Right cardiac atrium (tissue), 5 donors: Measurements from ENCODE around the gene ARMH2. TPM values are rescaled to one million over a fixed set of nuclear protein-coding genes. Genes with fewer than 3 reads are reported as not detected.

ENCODE experiments used
- polyA plus RNA-seq: library from polyadenylated mRNA; stranded (reverse); fragments of 200-250 nt; gene quantifications from one replicate; pipeline ENCODE4 v1.2.3, GENCODE V29; 2013
- total RNA-seq, 4 donors: library from RNA; stranded (reverse); fragmentation: NEBNext Ultra II Directional; extraction: Animal tissue kit (Norgen Biotek cat#: 25700); gene quantifications; one replicate each; pipeline ENCODE4 v1.2.1, GENCODE V29; 2021
- donor health status: healthy with polysubstance abuse.
- donor health status: DM: no; HTN: yes; CAD: no.
- donor health status: DM: no; HTN: no; CAD: no.
- donor health status: DM: no; HTN: yes; CAD: no; lungs with severe emphysema.
- donor health status: DM: yes; HTN: yes; CAD: no.

ARMH2 gene
- total and polyA plus RNA-seq, 5 donors, result not detected

Other genes starting within 250 kb of the ARMH2 start
- under 1 TPM; 0.06 to 0.20 (median 0.10) TPM for gene KIAA0319, start 152.7 kb downstream of the ARMH2 start, total RNA-seq
- gene KIAA0319, start 152.7 kb downstream of the ARMH2 start, polyA plus RNA-seq, result not detected
- gene TDP2, start 132.0 kb downstream of the ARMH2 start, total RNA-seq, result 10 to 100 TPM; 42.4 to 45.4 (median 44.2) TPM
- 30.2 TPM for gene TDP2, start 132.0 kb downstream of the ARMH2 start, polyA plus RNA-seq
- 10 to 100 TPM; 63.7 to 92.1 (median 77.6) TPM for gene ACOT13, start 131.8 kb downstream of the ARMH2 start, total RNA-seq
- 87.4 TPM for gene ACOT13, start 131.8 kb downstream of the ARMH2 start, polyA plus RNA-seq
- gene C6orf62, start 79.8 kb downstream of the ARMH2 start, total RNA-seq, result 10 to 100 TPM; 52.2 to 66.5 (median 56.4) TPM
- gene C6orf62, start 79.8 kb downstream of the ARMH2 start, polyA plus RNA-seq, result 31.9 TPM
- 1 to 10 TPM; 5.6 to 8.2 (median 6.2) TPM for gene GMNN, start 24.0 kb downstream of the ARMH2 start, total RNA-seq
- gene GMNN, start 24.0 kb downstream of the ARMH2 start, polyA plus RNA-seq, result 7.0 TPM
- gene RIPOR2, start 137.0 kb upstream of the ARMH2 start, total RNA-seq, result 1 to 10 TPM; 2.1 to 2.9 (median 2.4) TPM
- 0.59 TPM for gene RIPOR2, start 137.0 kb upstream of the ARMH2 start, polyA plus RNA-seq